ENCODE data around the gene MMP14.

- TF ChIP-seq, protein P1, sequence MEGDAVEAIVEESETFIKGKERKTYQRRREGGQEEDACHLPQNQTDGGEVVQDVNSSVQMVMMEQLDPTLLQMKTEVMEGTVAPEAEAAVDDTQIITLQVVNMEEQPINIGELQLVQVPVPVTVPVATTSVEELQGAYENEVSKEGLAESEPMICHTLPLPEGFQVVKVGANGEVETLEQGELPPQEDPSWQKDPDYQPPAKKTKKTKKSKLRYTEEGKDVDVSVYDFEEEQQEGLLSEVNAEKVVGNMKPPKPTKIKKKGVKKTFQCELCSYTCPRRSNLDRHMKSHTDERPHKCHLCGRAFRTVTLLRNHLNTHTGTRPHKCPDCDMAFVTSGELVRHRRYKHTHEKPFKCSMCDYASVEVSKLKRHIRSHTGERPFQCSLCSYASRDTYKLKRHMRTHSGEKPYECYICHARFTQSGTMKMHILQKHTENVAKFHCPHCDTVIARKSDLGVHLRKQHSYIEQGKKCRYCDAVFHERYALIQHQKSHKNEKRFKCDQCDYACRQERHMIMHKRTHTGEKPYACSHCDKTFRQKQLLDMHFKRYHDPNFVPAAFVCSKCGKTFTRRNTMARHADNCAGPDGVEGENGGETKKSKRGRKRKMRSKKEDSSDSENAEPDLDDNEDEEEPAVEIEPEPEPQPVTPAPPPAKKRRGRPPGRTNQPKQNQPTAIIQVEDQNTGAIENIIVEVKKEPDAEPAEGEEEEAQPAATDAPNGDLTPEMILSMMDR (conservative IDR thresholded peaks at IDR 0.05): no peak
- TF ChIP-seq ZFX (IDR thresholded peaks at IDR 0.05): no peak
Observed at GRCh38 chr14:22847661-22848341, 11.4 kb downstream of the MMP14 start.

All from C4-2B (cell line).